Measurements from ENCODE around the gene IGDCC3.

DNA sequence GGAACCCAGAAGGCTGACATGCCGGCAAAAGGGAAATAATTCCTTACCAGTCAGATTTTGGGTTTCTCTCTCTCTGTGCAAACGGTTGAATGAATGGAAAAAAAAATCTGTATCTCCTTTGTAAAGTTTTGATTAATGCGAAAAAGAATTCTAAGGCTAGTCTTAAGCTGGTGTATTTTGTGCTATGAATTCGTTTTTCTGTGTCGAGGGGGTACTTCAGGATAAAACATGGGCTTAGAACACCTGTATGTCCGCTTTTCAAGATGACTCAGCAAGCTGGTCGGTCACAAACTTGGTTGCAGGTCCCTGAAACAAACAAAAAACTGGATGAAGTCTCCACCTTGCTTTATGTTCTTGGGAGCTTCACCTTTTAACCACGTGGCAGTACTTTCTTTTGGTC is 28.5 kb downstream of the IGDCC3 start:
- no peak for TF ChIP-seq POLR2A (IDR thresholded peaks at IDR 0.05)
- TF ChIP-seq, protein P1, sequence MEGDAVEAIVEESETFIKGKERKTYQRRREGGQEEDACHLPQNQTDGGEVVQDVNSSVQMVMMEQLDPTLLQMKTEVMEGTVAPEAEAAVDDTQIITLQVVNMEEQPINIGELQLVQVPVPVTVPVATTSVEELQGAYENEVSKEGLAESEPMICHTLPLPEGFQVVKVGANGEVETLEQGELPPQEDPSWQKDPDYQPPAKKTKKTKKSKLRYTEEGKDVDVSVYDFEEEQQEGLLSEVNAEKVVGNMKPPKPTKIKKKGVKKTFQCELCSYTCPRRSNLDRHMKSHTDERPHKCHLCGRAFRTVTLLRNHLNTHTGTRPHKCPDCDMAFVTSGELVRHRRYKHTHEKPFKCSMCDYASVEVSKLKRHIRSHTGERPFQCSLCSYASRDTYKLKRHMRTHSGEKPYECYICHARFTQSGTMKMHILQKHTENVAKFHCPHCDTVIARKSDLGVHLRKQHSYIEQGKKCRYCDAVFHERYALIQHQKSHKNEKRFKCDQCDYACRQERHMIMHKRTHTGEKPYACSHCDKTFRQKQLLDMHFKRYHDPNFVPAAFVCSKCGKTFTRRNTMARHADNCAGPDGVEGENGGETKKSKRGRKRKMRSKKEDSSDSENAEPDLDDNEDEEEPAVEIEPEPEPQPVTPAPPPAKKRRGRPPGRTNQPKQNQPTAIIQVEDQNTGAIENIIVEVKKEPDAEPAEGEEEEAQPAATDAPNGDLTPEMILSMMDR (IDR thresholded peaks at IDR 0.05), result no peak

All from body of pancreas (tissue), 4 donors.